K562 (cell line): ENCODE results near the gene NMNAT3.

ENCODE experiments used
- HDAC8 ChIP-seq: fragments of 450-650 bp; IDR thresholded peaks from 2 replicates; pipeline ENCODE4 v1.6.1; 2016; ENCODE audit warnings: mild to moderate bottlenecking, missing genetic modification characterization, moderate library complexity, missing compliant biosample characterization
- JUND ChIP-seq, 2 experiments: IDR thresholded peaks; 2 replicates in 1 of 2; 3 replicates in 1 of 2; pipeline ENCODE4 v1.6.1; 2011; ENCODE audit warnings: borderline replicate concordance in 2 of 2, low read depth in 2 of 2, low read length in 2 of 2, improper control_type of control experiment in 1 of 2, missing biosample characterization in 1 of 2, missing genetic modification characterization in 1 of 2, missing genetic modification reagents in 1 of 2
- MYC ChIP-seq, 2 experiments: fragments of 250-450 bp in 1 of 2; sonication (Bioruptor Pico) in 1 of 2; IDR thresholded peaks; 2 replicates each; pipeline versions ENCODE4 v1.5.1 to v1.6.1; 2012 to 2021; ENCODE audit warnings: low read depth in 2 of 2, borderline replicate concordance in 1 of 2, improper control_type of control experiment in 1 of 2, low read length in 1 of 2, mild to moderate bottlenecking in 1 of 2, moderate library complexity in 1 of 2
- POLR2AphosphoS5 ChIP-seq: IDR thresholded peaks from 2 replicates; pipeline ENCODE4 v1.6.1; 2011; ENCODE audit warnings: mild to moderate bottlenecking, low read depth, low read length, moderate library complexity; ENCODE audit not compliant: control insufficient read depth, insufficient read depth
- SNIP1 ChIP-seq: fragments of 450-650 bp; IDR thresholded peaks from 2 replicates; pipeline ENCODE4 v1.7.1; 2017; ENCODE audit warnings: low read depth, mild to moderate bottlenecking
- TAF1 ChIP-seq: IDR thresholded peaks from 2 replicates; pipeline ENCODE4 v1.6.1; 2011; ENCODE audit warnings: mild to moderate bottlenecking, low read length, moderate library complexity; ENCODE audit not compliant: insufficient read depth, control insufficient read depth, severe bottlenecking; ENCODE audit errors: extremely low read depth
- ZNF274 ChIP-seq: IDR thresholded peaks from 2 replicates; pipeline ENCODE4 v1.6.1; 2011; ENCODE audit warnings: low read depth, mild to moderate bottlenecking, low read length, moderate library complexity, borderline replicate concordance
- ZNF76 ChIP-seq: fragments of 250-450 bp; sonication (Bioruptor Pico); IDR thresholded peaks from 2 replicates; pipeline ENCODE4 v1.4.0; 2020; ENCODE audit warnings: mild to moderate bottlenecking, moderate library complexity, borderline replicate concordance
- TF ChIP-seq, protein P1 (sequence below), 3 experiments: IDR thresholded peaks in 2 of 3; conservative IDR thresholded peaks in 1 of 3; 2 replicates each; pipeline ENCODE4 v1.5.1; 2011 to 2012; ENCODE audit warnings: low read length in 3 of 3, mild to moderate bottlenecking in 3 of 3, control low read depth in 2 of 3, improper control_type of control experiment in 1 of 3, inconsistent platforms in 1 of 3, low read depth in 1 of 3, mixed read lengths in 1 of 3, moderate library complexity in 1 of 3; ENCODE audit not compliant: insufficient read depth in 2 of 3

DNA sequence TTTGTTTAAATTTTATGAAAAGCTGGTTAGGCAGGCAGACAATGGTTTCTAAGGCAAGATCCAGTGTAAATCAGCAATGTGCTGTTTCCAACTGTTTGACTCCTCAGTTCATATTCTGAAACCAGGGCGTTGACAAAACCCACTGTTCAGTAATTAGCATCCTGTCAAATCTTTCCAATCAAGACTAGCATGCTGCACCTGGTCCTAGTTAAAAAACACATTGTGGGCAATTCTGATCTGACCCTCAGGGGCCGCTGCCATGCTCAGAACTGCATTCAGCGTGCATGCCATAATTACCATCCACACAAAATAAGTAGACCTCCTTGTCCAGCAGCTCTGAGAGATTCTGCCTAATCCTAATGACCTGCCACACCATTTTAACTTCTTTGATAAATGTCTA lies 117.4 kb downstream of the NMNAT3 start:
- TF ChIP-seq ZNF76 (no peak), ZNF274 (no peak), JUND (IDR thresholded peaks at IDR 0.05; ENCODE audit: borderline replicate concordance, low read depth, low read length) (no peak), JUND (tag; IDR thresholded peaks at IDR 0.05; ENCODE audit: borderline replicate concordance, low read depth, low read length) (no peak), SNIP1 (no peak), TAF1 (no peak), POLR2AphosphoS5 (no peak), HDAC8 (tag) (no peak), MYC (IDR thresholded peaks at IDR 0.05; ENCODE audit: low read depth, low read length) (no peak), MYC (CRISPR knock-in tag; IDR thresholded peaks at IDR 0.05; ENCODE audit: borderline replicate concordance, low read depth) (no peak)
- TF ChIP-seq, protein P1, sequence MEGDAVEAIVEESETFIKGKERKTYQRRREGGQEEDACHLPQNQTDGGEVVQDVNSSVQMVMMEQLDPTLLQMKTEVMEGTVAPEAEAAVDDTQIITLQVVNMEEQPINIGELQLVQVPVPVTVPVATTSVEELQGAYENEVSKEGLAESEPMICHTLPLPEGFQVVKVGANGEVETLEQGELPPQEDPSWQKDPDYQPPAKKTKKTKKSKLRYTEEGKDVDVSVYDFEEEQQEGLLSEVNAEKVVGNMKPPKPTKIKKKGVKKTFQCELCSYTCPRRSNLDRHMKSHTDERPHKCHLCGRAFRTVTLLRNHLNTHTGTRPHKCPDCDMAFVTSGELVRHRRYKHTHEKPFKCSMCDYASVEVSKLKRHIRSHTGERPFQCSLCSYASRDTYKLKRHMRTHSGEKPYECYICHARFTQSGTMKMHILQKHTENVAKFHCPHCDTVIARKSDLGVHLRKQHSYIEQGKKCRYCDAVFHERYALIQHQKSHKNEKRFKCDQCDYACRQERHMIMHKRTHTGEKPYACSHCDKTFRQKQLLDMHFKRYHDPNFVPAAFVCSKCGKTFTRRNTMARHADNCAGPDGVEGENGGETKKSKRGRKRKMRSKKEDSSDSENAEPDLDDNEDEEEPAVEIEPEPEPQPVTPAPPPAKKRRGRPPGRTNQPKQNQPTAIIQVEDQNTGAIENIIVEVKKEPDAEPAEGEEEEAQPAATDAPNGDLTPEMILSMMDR (IDR thresholded peaks at IDR 0.05 in 2 of 3, conservative IDR thresholded peaks at IDR 0.05 in 1 of 3; ENCODE audit: insufficient read depth in 2 of 3, low read depth in 1 of 3, low read length in 3 of 3) = no peak
